Measurements from ENCODE around the gene SRR. TPM values are rescaled to one million over a fixed set of nuclear protein-coding genes. Genes with fewer than 3 reads are reported as not detected.
"Not testable (repeated sequence)": the region's sequence is repeated elsewhere in the genome, so short reads cannot be mapped to it uniquely, and the experiment has no call there.

Gene SRR
- total RNA-seq, 2 donors from 2014 or later, result 3.4 to 3.9 TPM

DNA sequence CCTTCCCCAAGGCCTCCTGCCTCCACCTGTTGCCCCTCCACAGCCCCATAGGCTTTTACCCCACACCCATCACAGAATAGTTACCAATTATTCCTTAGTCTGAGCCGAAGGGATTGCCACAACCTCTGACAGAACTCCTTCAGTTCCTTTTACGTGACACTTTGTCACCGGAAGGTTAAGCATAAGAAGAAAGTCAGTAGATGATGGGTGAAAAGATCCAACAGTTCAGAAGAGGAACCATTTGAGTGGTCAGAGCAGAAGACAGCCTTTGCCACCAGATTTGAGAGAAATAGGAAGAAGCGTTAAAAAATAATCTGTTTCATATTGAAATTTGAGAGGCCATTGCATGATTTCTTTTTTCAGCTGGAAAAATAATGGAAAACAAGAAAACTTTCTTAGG is 1.2 kb downstream of the SRR start:
- H3K4me1 Mint-ChIP-seq, result peaks cover 33% of the 10 kb centered on the region
- H3K4me3 Mint-ChIP-seq, result peak overlapping the region; percentile 68
- no peaks in the 10 kb centered on the region for H3K27me3 Mint-ChIP-seq
- ATAC-seq, result no peak
- no peak for DNase-seq
- no peaks in the 10 kb centered on the region for H3K9me3 ChIP-seq (ENCODE audit: control insufficient read depth, low read length, poor library complexity, severe bottlenecking)
- H3K27ac Mint-ChIP-seq, result peak overlapping the region; percentile 8
- peaks cover 6% of the 10 kb centered on the region for H3K36me3 Mint-ChIP-seq (ENCODE audit: low read depth)

DNA sequence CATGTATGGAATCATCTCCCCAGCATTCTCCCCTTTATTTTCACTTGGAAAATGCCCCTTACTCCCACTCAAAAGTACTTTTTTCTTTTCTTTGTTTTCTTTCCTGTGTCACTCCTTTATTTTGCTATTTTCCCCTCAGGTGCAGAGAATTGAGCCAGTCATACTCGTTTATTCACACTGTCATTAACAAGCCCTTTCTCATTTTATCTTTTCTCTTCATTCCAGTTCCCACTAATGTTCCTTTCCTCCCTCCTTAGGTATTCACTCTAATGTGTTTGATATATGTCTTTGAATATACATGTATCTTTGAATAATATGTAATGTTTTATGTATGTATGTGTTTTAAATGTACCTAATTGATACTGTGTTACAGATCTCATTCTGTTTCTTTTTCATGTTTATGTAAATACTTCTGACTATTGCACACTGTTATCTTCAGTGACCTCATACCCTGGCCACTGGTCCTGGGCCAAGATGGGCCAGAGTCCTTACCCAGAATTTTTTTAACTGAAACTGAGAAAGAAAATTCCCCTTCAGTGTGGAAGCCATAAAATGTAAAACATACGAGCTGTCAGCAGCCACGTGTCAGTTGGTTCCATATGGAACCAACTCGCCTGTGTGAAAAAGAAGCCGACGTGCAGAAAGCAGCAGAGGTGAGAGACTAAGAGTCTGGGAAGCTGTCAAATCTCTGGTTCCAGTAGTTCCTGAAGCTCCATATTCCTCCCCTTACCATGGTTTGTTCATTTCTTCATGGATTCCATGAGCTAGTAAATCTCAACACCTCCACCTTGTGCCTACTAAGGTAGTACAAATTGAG is 5.8 kb downstream of the SRR start:
- no peaks in the 10 kb centered on the region for H3K36me3 Mint-ChIP-seq (ENCODE audit: low read depth)
- DNase-seq (no peak), ATAC-seq (no peak)
- no peaks in the 10 kb centered on the region for H3K27me3 Mint-ChIP-seq
- H3K4me1 Mint-ChIP-seq, result peaks cover 22% of the 10 kb centered on the region
- H3K9me3 ChIP-seq (ENCODE audit: control insufficient read depth, low read length, poor library complexity, severe bottlenecking), result no peaks in the 10 kb centered on the region
- H3K27ac Mint-ChIP-seq, result no peak overlapping the region
- H3K4me3 Mint-ChIP-seq, result no peak overlapping the region

DNA sequence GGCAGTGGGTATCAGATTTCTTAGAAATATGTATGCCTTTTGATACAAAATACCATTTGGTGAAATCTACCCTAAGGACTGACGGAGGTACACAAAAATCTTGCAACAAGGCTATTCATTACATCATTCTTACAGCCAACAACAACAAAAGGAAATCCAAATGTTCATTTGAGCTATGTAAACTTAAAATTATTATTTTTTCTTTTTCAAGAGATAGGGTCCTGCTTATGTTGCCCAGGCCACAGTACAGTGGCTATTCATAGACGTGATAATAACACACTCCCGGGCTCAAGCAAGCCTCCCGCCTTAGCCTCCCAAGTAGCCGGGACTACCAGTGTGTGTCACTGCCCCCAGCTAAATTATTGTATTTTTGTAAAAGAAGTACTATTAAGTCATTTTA is 9.0 kb downstream of the SRR start:
- H3K9me3 ChIP-seq (ENCODE audit: control insufficient read depth, low read length, poor library complexity, severe bottlenecking), result no peaks in the 10 kb centered on the region
- Mint-ChIP-seq H3K4me3 (no peak overlapping the region), H3K27me3 (no peaks in the 10 kb centered on the region), H3K27ac (no peak overlapping the region), H3K36me3 (ENCODE audit: low read depth) (no peaks in the 10 kb centered on the region), H3K4me1 (peaks cover 8% of the 10 kb centered on the region)
- ATAC-seq (no peak), DNase-seq (no peak)

DNA sequence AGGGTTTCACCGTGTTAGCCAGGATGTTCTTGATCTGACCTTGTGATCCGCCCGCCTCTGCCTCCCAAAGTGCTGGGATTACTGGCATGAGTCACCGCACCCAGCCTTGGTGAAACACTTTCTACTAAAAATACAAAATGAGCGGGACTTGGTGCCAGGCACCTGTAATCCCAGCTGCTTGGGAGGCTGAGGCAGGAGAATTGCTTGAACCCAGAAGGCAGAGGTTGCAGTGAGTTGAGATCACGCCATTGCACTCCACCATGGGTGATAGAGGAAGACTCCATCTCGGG is 13.1 kb downstream of the SRR start:
- H3K36me3 Mint-ChIP-seq (ENCODE audit: low read depth); H3K27ac Mint-ChIP-seq; H3K9me3 ChIP-seq (ENCODE audit: control insufficient read depth, low read length, poor library complexity, severe bottlenecking); H3K4me1 Mint-ChIP-seq; ATAC-seq; H3K27me3 Mint-ChIP-seq; DNase-seq; H3K4me3 Mint-ChIP-seq: not testable (repeated sequence)

DNA sequence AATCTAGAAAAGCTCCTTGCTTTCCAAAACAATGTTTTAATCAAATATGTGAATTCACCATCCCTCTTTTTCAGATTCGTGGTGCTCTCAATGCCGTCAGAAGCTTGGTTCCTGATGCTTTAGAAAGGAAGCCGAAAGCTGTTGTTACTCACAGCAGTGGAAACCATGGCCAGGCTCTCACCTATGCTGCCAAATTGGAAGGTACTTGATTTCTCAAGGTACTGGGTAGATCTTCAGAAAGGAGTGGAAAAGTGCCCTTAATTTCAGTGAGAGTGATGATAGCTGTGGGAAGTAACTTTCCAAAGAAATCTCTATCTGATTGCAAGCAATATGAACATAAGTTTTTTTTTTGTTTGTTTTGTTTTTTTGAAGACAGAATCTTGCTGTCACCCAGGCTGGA is 14.0 kb downstream of the SRR start:
- ATAC-seq (no peak), DNase-seq (no peak)
- Mint-ChIP-seq H3K4me1 (peaks cover 5% of the 10 kb centered on the region), H3K4me3 (no peak overlapping the region), H3K27ac (no peak overlapping the region), H3K36me3 (ENCODE audit: low read depth) (peaks cover 8% of the 10 kb centered on the region), H3K27me3 (no peaks in the 10 kb centered on the region)
- no peaks in the 10 kb centered on the region for H3K9me3 ChIP-seq (ENCODE audit: control insufficient read depth, low read length, poor library complexity, severe bottlenecking)

DNA sequence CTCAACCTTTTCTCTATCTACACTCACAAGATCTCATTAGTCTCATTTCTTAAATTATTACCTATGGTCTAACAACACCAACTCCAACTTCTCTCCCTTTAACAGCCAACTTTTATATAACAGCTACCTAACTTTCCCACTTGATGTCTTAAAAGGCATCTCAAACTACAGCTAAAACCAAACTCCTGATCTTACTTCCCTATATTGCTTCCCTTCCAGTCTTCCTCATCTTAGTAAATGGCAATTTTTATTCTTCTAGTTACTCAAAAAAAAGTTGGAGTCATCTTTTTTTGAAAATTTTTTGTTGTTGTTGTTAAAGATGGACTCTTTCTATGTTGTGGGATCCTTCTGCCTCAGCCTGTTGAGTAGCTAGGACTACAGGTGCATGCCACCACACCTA is 15.3 kb downstream of the SRR start:
- Mint-ChIP-seq H3K4me3 (no peak overlapping the region), H3K36me3 (ENCODE audit: low read depth) (peaks cover 8% of the 10 kb centered on the region), H3K27me3 (no peaks in the 10 kb centered on the region), H3K4me1 (peaks cover 5% of the 10 kb centered on the region), H3K27ac (no peak overlapping the region)
- no peaks in the 10 kb centered on the region for H3K9me3 ChIP-seq (ENCODE audit: control insufficient read depth, low read length, poor library complexity, severe bottlenecking)
- no peak for DNase-seq
- no peak for ATAC-seq

DNA sequence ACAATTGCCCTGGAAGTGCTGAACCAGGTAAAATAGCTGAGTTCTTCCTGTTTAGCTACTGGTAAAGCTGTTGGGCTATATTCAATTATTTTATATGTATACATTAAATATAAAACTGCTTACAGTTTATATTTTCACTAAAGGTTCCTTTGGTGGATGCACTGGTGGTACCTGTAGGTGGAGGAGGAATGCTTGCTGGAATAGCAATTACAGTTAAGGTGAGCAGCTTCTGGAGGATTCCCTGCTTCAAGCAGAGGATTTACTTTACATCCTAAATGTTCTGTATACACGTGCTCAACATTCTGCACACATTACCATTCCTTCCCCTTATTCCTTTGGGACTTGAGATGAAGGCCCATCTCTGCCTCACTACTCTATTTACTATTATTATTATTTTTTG is 17.6 kb downstream of the SRR start:
- Mint-ChIP-seq H3K4me3 (no peak overlapping the region), H3K27me3 (no peaks in the 10 kb centered on the region), H3K27ac (no peak overlapping the region), H3K4me1 (peaks cover 10% of the 10 kb centered on the region), H3K36me3 (ENCODE audit: low read depth) (peaks cover 14% of the 10 kb centered on the region)
- DNase-seq (no peak), ATAC-seq (no peak)
- H3K9me3 ChIP-seq (ENCODE audit: control insufficient read depth, low read length, poor library complexity, severe bottlenecking), result no peaks in the 10 kb centered on the region

DNA sequence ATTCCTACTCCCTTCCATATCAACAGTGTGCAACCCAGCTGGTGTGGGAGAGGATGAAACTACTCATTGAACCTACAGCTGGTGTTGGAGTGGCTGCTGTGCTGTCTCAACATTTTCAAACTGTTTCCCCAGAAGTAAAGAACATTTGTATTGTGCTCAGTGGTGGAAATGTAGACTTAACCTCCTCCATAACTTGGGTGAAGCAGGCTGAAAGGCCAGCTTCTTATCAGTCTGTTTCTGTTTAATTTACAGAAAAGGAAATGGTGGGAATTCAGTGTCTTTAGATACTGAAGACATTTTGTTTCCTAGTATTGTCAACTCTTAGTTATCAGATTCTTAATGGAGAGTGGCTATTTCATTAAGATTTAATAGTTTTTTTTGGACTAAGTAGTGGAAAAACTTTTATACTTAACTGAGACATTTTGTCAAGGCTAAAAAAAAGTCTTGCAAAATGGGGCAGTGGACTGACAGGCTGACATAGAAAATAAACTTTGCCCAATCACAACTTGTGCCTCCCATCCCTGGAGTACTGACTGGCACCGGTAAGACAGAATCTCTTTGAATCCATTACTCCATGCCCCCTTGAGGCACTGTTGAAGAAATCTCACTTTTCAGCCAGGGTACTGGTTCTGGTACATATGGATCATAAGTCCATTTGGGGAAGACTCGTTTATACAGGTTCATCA is 20.0 kb downstream of the SRR start:
- no peaks in the 10 kb centered on the region for H3K9me3 ChIP-seq (ENCODE audit: control insufficient read depth, low read length, poor library complexity, severe bottlenecking)
- no peak for DNase-seq
- no peaks in the 10 kb centered on the region for H3K27me3 Mint-ChIP-seq
- no peak overlapping the region for H3K4me3 Mint-ChIP-seq
- ATAC-seq, result no peak
- H3K4me1 Mint-ChIP-seq, result peaks cover 9% of the 10 kb centered on the region
- no peak overlapping the region for H3K27ac Mint-ChIP-seq
- peaks cover 14% of the 10 kb centered on the region for H3K36me3 Mint-ChIP-seq (ENCODE audit: low read depth)

DNA sequence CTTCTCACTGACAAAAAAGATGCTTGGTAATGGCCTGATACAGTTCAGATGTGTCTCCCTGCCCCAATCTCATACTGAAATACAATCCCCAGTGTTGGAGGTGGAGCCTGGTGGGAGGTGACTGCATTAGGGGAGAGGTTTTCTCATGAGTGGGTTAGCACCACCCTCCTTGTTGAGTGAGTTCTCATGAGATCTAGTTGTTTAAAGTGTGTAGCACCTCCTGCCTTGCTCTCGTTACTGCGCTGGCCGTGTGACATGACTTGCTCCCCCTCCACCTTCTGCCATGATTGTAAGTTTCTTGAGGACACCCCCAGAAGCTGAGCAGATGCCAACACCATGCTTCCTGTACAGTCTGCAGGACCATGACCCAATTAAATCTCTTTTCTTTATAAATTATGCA is 27.6 kb downstream of the SRR start:
- H3K9me3 ChIP-seq (ENCODE audit: control insufficient read depth, low read length, poor library complexity, severe bottlenecking), result no peaks in the 10 kb centered on the region
- Mint-ChIP-seq H3K27me3 (no peaks in the 10 kb centered on the region), H3K4me1 (peaks cover 15% of the 10 kb centered on the region), H3K27ac (no peak overlapping the region), H3K36me3 (ENCODE audit: low read depth) (peaks cover 8% of the 10 kb centered on the region), H3K4me3 (no peak overlapping the region)
- DNase-seq (no peak), ATAC-seq (no peak)

DNA sequence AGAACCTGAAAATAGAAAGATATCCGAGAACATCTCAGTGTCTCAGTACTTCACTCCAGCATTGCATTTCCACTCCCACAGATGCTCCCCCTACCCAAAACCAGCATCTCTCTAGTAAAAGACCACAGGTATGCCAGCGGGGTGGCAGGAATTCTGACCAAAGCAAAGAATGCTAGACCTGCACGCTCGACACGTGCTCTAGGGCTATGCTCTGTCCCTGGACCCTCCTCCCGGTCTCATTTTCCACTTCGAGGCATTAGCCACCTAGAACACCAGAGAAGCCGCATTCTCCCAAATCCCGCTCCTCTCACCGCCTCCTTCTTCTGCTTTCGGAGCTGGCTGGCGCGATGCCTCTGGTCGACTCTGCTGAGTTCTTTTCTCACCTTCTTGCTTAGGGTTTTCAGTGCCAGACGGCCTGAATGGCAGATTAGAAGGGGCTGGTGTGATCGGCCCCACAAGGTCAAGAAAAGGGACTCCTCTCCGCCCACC is 32.0 kb downstream of the SRR start:
- Mint-ChIP-seq H3K4me3 (peak overlapping the region; percentile 99), H3K4me1 (peaks cover 14% of the 10 kb centered on the region), H3K27me3 (no peaks in the 10 kb centered on the region), H3K36me3 (ENCODE audit: low read depth) (peaks cover 2% of the 10 kb centered on the region), H3K27ac (peak overlapping the region; percentile 98)
- ATAC-seq, result no peak
- H3K9me3 ChIP-seq (ENCODE audit: control insufficient read depth, low read length, poor library complexity, severe bottlenecking), result no peaks in the 10 kb centered on the region
- DNase-seq, result no peak

DNA sequence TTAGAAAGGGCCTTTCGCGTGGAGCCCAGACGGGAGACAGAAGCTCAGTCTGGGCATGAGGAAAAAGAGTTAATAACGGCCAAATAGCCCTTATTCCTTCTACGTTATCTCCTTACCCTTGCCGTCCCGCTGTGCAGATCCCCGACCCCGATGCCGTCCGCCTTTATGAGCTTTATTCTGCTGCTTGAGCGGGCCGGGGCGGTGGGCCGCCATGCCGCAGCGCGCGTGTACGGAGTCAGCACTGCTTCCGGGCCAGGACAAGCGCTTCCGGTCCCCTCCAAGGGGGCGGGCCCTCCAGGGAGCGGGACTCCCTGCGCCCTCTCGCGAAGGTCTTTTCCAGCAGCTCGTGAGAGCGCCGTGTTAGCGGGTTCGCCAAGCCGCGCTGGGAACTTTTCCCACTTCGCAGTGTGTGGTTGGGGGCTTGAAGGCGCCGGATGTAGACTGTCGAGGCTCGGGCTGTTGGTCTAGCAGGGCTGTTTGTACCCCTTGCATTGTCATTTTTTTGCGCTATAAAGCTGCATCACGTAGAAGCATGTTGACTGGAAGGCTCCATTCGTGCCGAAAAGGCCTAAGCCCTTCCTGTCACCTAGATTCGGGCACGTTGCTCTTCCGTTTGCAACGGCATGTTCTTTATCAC is 32.6 kb downstream of the SRR start, which contains the start of gene TSR1:
Gene TSR1 (minus strand): TSS at position 243 of the 637 bp plus-strand sequence. CDS start 30 bp downstream, at position 213.
- H3K27ac Mint-ChIP-seq, result peak within 1 kb of the TSS; percentile 98
- peak; percentile 87 for ATAC-seq
- H3K4me1 Mint-ChIP-seq, result peaks cover 14% of the 10 kb centered on the region
- peak; percentile 82 to 85 (median 84) for DNase-seq
- peaks cover 2% of the 10 kb centered on the region for H3K36me3 Mint-ChIP-seq (ENCODE audit: low read depth)
- peak within 1 kb of the TSS; percentile 99 for H3K4me3 Mint-ChIP-seq
- no peaks in the 10 kb centered on the region for H3K27me3 Mint-ChIP-seq
- H3K9me3 ChIP-seq (ENCODE audit: control insufficient read depth, low read length, poor library complexity, severe bottlenecking), result no peaks in the 10 kb centered on the region

DNA sequence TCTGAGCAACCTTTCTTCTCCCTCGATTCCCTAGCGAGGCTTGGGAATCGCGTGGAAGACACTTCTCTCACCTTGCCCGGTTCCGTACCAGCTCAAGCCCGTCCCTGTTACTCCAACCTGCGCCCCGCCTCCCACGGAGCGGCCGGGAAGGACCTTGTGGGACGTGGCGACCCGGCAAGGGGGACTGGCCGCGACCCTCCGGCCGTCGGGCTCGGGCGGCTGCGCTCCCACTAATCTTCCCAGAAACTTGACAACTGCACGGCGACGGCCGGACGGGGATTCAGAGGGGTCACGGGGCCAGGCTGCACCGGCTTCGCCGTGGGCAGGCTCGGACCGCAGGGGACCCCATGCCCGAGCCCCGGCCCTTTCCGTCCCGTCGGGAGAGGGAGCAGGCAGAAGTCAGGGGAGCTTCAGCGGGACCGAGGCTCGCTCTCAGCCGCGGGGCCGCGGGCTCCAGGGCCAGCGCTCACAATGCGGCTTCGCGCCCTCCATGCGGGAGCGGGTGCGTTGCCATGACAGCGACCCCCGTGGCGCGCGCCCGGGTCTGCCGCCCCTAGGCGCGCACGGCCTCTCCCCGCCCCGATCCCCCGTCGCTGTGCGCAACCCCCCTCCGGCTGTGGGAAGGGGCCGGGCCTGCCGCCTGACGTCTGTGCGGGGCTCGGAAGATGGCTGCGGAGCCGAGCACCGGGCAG is 33.2 kb downstream of the SRR start, which contains the start of gene SGSM2:
Gene SGSM2 (plus strand): TSS at position 650 of the 692 bp plus-strand sequence. CDS start 188 bp downstream, outside the sequence.
- H3K4me1 Mint-ChIP-seq, result peaks cover 14% of the 10 kb centered on the region
- H3K36me3 Mint-ChIP-seq (ENCODE audit: low read depth), result peaks cover 2% of the 10 kb centered on the region
- H3K4me3 Mint-ChIP-seq, result peak within 1 kb of the TSS; percentile 99
- H3K9me3 ChIP-seq (ENCODE audit: control insufficient read depth, low read length, poor library complexity, severe bottlenecking), result no peaks in the 10 kb centered on the region
- ATAC-seq (peak; percentile 75), DNase-seq (peak; percentile 63 to 72 (median 72))
- H3K27ac Mint-ChIP-seq, result peak within 1 kb of the TSS; percentile 98
- no peaks in the 10 kb centered on the region for H3K27me3 Mint-ChIP-seq

All from T-helper 17 cell (primary cell).